Liver (tissue), 9 donors: ENCODE results near the gene CTNNA1. TPM values are rescaled to one million over a fixed set of nuclear protein-coding genes. Genes with fewer than 3 reads are reported as not detected.

ENCODE experiments used
- DNase-seq: peaks from one replicate; pipeline ENCODE4 v3.0.0-alpha.2; 2017; ENCODE audit warnings: low spot score
- H3K27ac ChIP-seq, 2 donors: one replicate each; pipeline ENCODE4 v1.7.0; 2013; ENCODE audit warnings: inconsistent platforms in 2 of 2, low read length in 2 of 2, control low read depth in 1 of 2, low read depth in 1 of 2, mild to moderate bottlenecking in 1 of 2
- H3K27me3 ChIP-seq, 4 donors: one replicate each; pipeline versions ENCODE4 v1.6.1 to v1.7.0; 2013; ENCODE audit warnings: low read length in 3 of 4, inconsistent platforms in 1 of 4, mild to moderate bottlenecking in 1 of 4, moderate library complexity in 1 of 4; ENCODE audit not compliant: control insufficient read depth in 4 of 4, insufficient read depth in 4 of 4
- H3K36me3 ChIP-seq, 4 donors: one replicate each; pipeline versions ENCODE4 v1.6.1 to v1.7.0; 2013; ENCODE audit warnings: low read length in 3 of 4, mild to moderate bottlenecking in 3 of 4, low read depth in 1 of 4, moderate library complexity in 1 of 4; ENCODE audit not compliant: control insufficient read depth in 4 of 4, insufficient read depth in 3 of 4
- H3K4me1 ChIP-seq, 4 donors: one replicate each; pipeline versions ENCODE4 v1.6.1 to v1.7.0; 2013; ENCODE audit warnings: low read length in 3 of 4, mild to moderate bottlenecking in 3 of 4, moderate library complexity in 1 of 4; ENCODE audit not compliant: control insufficient read depth in 4 of 4, insufficient read depth in 4 of 4
- H3K4me3 ChIP-seq, 3 donors: one replicate each; pipeline versions ENCODE4 v1.6.1 to v1.7.0; 2013; ENCODE audit warnings: low read length in 3 of 3, control low read depth in 1 of 3, low read depth in 1 of 3, mild to moderate bottlenecking in 1 of 3
- H3K9ac ChIP-seq, 2 donors: one replicate each; pipeline ENCODE4 v1.7.0; 2013; ENCODE audit warnings: low read length in 2 of 2, mild to moderate bottlenecking in 2 of 2, moderate library complexity in 2 of 2, control low read depth in 1 of 2, low read depth in 1 of 2
- H3K9me3 ChIP-seq, 4 donors: one replicate each; pipeline versions ENCODE4 v1.6.1 to v1.7.0; 2013; ENCODE audit warnings: low read length in 3 of 4; ENCODE audit not compliant: control insufficient read depth in 4 of 4
- ATF3 ChIP-seq: IDR thresholded peaks from 2 replicates; pipeline ENCODE4 v1.6.1; 2016; ENCODE audit warnings: antibody characterized with exemption
- EGR1 ChIP-seq, 2 donors: IDR thresholded peaks; 2 replicates each; pipeline ENCODE4 v1.6.1; 2016 to 2018; ENCODE audit warnings: antibody characterized with exemption in 2 of 2, low read depth in 2 of 2
- FOXA1 ChIP-seq: IDR thresholded peaks from 2 replicates; pipeline ENCODE4 v1.6.1; 2016; ENCODE audit warnings: antibody characterized with exemption
- FOXA2 ChIP-seq: IDR thresholded peaks from 2 replicates; pipeline ENCODE4 v1.6.1; 2016; ENCODE audit warnings: antibody characterized with exemption
- GABPA ChIP-seq, 2 donors: IDR thresholded peaks in 1 of 2; conservative IDR thresholded peaks in 1 of 2; 2 replicates each; pipeline ENCODE4 v1.6.1; 2016; ENCODE audit warnings: antibody characterized with exemption in 2 of 2, mild to moderate bottlenecking in 1 of 2, moderate library complexity in 1 of 2
- HNF4A ChIP-seq, 2 donors: conservative IDR thresholded peaks; 2 replicates each; pipeline ENCODE4 v1.6.1; 2016; ENCODE audit warnings: antibody characterized with exemption in 2 of 2, mild to moderate bottlenecking in 2 of 2
- HNF4G ChIP-seq: IDR thresholded peaks from 2 replicates; pipeline ENCODE4 v1.6.1; 2016; ENCODE audit warnings: antibody characterized with exemption
- JUND ChIP-seq, 2 donors: IDR thresholded peaks; 2 replicates each; pipeline ENCODE4 v1.6.1; 2016; ENCODE audit warnings: antibody characterized with exemption in 2 of 2
- MAX ChIP-seq: IDR thresholded peaks from 2 replicates; pipeline ENCODE4 v1.6.1; 2016; ENCODE audit warnings: antibody characterized with exemption
- NR2F2 ChIP-seq: IDR thresholded peaks from 2 replicates; pipeline ENCODE4 v1.6.1; 2016; ENCODE audit warnings: antibody characterized with exemption
- RAD21 ChIP-seq, 2 donors: IDR thresholded peaks; 2 replicates each; pipeline ENCODE4 v1.6.1; 2016; ENCODE audit warnings: antibody characterized with exemption in 2 of 2, mild to moderate bottlenecking in 2 of 2
- RXRA ChIP-seq, 2 donors: IDR thresholded peaks; 2 replicates each; pipeline ENCODE4 v1.6.1; 2017 to 2018; ENCODE audit warnings: antibody characterized with exemption in 2 of 2, mild to moderate bottlenecking in 1 of 2
- SP1 ChIP-seq: IDR thresholded peaks from 2 replicates; pipeline ENCODE4 v1.6.1; 2018; ENCODE audit warnings: antibody characterized with exemption, mild to moderate bottlenecking
- TAF1 ChIP-seq: conservative IDR thresholded peaks from 2 replicates; pipeline ENCODE4 v1.6.1; 2016; ENCODE audit warnings: antibody characterized with exemption, mild to moderate bottlenecking
- WGBS: extraction: QIAGEN DNeasy Blood & Tissue Kit; methylation state at CpG from one replicate; pipeline ENCODE4 v1.1.7; 2013; 5-methylcytosine and 5-hydroxymethylcytosine counted together
- polyA plus RNA-seq, 2 donors: library from polyadenylated mRNA; stranded (reverse) in 1 of 2; unstranded in 1 of 2; fragments of 200-250 nt in 1 of 2; fragments of >200 nt in 1 of 2; fragmentation: Nextera tagmentation in 1 of 2; extraction: Ambion mirVana in 1 of 2; gene quantifications; one replicate each; pipeline versions ENCODE4 v1.2.1 to v1.2.3, GENCODE V29; 2013 to 2015
- total RNA-seq, 2 donors: library from RNA; depleted of rRNA; stranded (reverse); fragments of >200 nt; gene quantifications; one replicate each; pipeline ENCODE4 v1.2.3, GENCODE V29; 2014
- TF ChIP-seq, protein P1 (sequence below): fragments of 150-350 bp; IDR thresholded peaks from 2 replicates; pipeline ENCODE4 v1.5.1; 2017; ENCODE audit warnings: improper control_type of control experiment, low read depth, low read length; ENCODE audit not compliant: missing input control
- donor health status: healthy.
- donor health status: healthy.
- donor health status: healthy.
- donor health status: healthy.
- donor health status: healthy.

CTNNA1 gene
- total and polyA plus RNA-seq, 4 donors, result 39.9 to 150 (median 103) TPM

DNA sequence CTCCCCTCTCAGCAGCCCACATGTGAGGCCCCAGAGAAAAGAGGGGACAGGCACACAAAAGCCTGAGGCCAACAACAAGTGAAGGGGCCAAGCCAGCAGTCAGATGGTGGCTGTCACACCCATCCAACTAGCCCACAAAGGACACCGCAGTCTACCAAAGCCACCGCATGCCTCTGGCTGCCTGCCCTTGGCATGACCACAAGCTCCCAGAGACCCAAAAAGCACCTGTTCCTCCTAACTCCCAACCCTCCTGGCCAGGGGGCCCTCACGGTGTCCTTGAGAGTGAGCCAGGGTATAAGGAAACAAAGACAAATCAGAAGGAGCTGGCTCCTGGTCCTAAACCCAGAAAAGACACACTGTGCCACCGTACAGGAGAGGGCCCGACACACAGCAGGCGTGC, 199.7 kb downstream of the CTNNA1 start:
- no peak overlapping the region for H3K27ac ChIP-seq
- peaks cover 4 to 23% (median 11%) of the 10 kb centered on the region in 4 donors for H3K4me1 ChIP-seq
- no peak for DNase-seq
- no peaks in the 10 kb centered on the region for H3K27me3 ChIP-seq
- no peak overlapping the region for H3K9ac ChIP-seq
- no peak overlapping the region for H3K4me3 ChIP-seq
- TF ChIP-seq ATF3 (no peak), SP1 (no peak), HNF4A (conservative IDR thresholded peaks at IDR 0.05) (no peak), FOXA1 (no peak), HNF4G (no peak), EGR1 (IDR thresholded peaks at IDR 0.05; ENCODE audit: low read depth in 2 of 2) (no peak), RAD21 (IDR thresholded peaks at IDR 0.05) (no peak), MAX (no peak)
- 69% methylated on average over 6 of the region's 6 CpGs for WGBS
- no peaks in the 10 kb centered on the region for H3K9me3 ChIP-seq
- H3K36me3 ChIP-seq, result peaks cover 0 to 3% (median under 1%) of the 10 kb centered on the region in 4 donors

GRCh38 chr5:138953387-138954256, 200.4 kb downstream of the CTNNA1 start:
- H3K4me3 ChIP-seq, result no peak overlapping the region
- 62% methylated on average over 14 of the region's 14 CpGs for WGBS
- peaks cover 4 to 23% (median 11%) of the 10 kb centered on the region in 4 donors for H3K4me1 ChIP-seq
- no peaks in the 10 kb centered on the region for H3K27me3 ChIP-seq
- H3K36me3 ChIP-seq, result peaks cover 0 to 3% (median 0%) of the 10 kb centered on the region in 4 donors
- H3K27ac ChIP-seq, result no peak overlapping the region
- peak; percentile 51 for DNase-seq
- no peak overlapping the region for H3K9ac ChIP-seq
- TF ChIP-seq NR2F2, result peak; percentile 38
- TF ChIP-seq RXRA (IDR thresholded peaks at IDR 0.05), result no peak
- TF ChIP-seq RAD21 (IDR thresholded peaks at IDR 0.05), result peak in 1 of 2 donors; percentile 30
- no peak for TF ChIP-seq TAF1
- TF ChIP-seq, protein P1, sequence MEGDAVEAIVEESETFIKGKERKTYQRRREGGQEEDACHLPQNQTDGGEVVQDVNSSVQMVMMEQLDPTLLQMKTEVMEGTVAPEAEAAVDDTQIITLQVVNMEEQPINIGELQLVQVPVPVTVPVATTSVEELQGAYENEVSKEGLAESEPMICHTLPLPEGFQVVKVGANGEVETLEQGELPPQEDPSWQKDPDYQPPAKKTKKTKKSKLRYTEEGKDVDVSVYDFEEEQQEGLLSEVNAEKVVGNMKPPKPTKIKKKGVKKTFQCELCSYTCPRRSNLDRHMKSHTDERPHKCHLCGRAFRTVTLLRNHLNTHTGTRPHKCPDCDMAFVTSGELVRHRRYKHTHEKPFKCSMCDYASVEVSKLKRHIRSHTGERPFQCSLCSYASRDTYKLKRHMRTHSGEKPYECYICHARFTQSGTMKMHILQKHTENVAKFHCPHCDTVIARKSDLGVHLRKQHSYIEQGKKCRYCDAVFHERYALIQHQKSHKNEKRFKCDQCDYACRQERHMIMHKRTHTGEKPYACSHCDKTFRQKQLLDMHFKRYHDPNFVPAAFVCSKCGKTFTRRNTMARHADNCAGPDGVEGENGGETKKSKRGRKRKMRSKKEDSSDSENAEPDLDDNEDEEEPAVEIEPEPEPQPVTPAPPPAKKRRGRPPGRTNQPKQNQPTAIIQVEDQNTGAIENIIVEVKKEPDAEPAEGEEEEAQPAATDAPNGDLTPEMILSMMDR, result no peak
- TF ChIP-seq SP1, result peak; percentile 20
- no peak for TF ChIP-seq JUND (IDR thresholded peaks at IDR 0.05)
- no peaks in the 10 kb centered on the region for H3K9me3 ChIP-seq

- Histone ChIP-seq H3K4me3 (no peak overlapping the region), H3K9ac (no peak overlapping the region), H3K27ac (no peak overlapping the region), H3K9me3 (no peaks in the 10 kb centered on the region), H3K4me1 (peaks cover 4 to 23% (median 11%) of the 10 kb centered on the region in 4 donors), H3K36me3 (no peaks in the 10 kb centered on the region), H3K27me3 (no peaks in the 10 kb centered on the region)
- TF ChIP-seq NR2F2 (no peak), ATF3 (no peak), SP1 (no peak), GABPA (IDR thresholded peaks at IDR 0.05 in 1 of 2, conservative IDR thresholded peaks at IDR 0.05 in 1 of 2) (no peak), JUND (IDR thresholded peaks at IDR 0.05) (no peak), MAX (no peak), FOXA2 (no peak), RAD21 (IDR thresholded peaks at IDR 0.05) (no peak)
- TF ChIP-seq, protein P1, result no peak
- DNase-seq, result no peak
- 90% methylated on average over 4 of the region's 4 CpGs for WGBS
These were observed 201.2 kb downstream of the CTNNA1 start for GRCh38 chr5:138954257-138955012.
